Nephron progenitor cell (in vitro differentiated cells): ENCODE data around the gene ZNF664.

Experiments
- DNase-seq: peaks from one replicate; pipeline ENCODE4 v3.0.0; 2021
- H3K27ac Mint-ChIP-seq: 2 replicates; pipeline ENCODE4 v1.8.0; 2021; ENCODE audit warnings: mild to moderate bottlenecking, moderate library complexity, mixed read lengths
- H3K27me3 Mint-ChIP-seq: 2 replicates; pipeline ENCODE4 v1.8.0; 2021; ENCODE audit warnings: mild to moderate bottlenecking, low read depth, mixed read lengths; ENCODE audit not compliant: poor library complexity
- H3K36me3 Mint-ChIP-seq: 2 replicates; pipeline ENCODE4 v1.8.0; 2021; ENCODE audit warnings: low read depth, mixed read lengths
- H3K4me1 Mint-ChIP-seq: 2 replicates; pipeline ENCODE4 v1.8.0; 2021; ENCODE audit warnings: mixed read lengths
- H3K4me3 Mint-ChIP-seq: 2 replicates; pipeline ENCODE4 v1.8.0; 2021; ENCODE audit warnings: mild to moderate bottlenecking, moderate library complexity, mixed read lengths
- H3K9me3 Mint-ChIP-seq: 2 replicates; pipeline ENCODE4 v1.8.0; 2021; ENCODE audit warnings: mild to moderate bottlenecking, moderate library complexity, mixed read lengths
- TF ChIP-seq, protein P1 (sequence below): fragments of 200-600 bp; sonication (generic); IDR thresholded peaks from 2 replicates; pipeline ENCODE4 v1.5.0; 2021; ENCODE audit warnings: antibody characterized with exemption

Gene ZNF664

DNA sequence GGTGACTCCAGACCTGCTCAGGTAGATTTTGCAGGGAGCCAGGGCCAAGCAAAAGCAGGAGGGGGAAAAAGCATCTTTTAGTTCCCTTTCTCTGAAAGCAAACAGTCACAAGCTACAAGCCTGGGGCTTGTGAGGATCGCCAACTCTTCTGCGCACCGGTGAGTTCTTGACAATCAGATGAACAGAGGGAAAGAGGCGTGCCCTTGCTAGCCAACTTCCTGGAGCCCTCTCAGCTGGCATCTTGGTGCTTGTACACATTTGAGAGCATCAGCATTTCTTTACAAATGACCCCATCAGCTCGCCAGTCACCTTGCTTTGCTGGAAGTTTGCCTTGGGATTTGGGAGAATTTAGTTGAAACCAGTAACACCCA lies 55.5 kb downstream of the ZNF664 start:
- no peaks in the 10 kb centered on the region for H3K36me3 Mint-ChIP-seq
- no peak overlapping the region for H3K27ac Mint-ChIP-seq
- H3K4me1 Mint-ChIP-seq = peaks cover 14% of the 10 kb centered on the region
- H3K9me3 Mint-ChIP-seq = peaks cover 4% of the 10 kb centered on the region
- no peak for DNase-seq
- TF ChIP-seq, protein P1, sequence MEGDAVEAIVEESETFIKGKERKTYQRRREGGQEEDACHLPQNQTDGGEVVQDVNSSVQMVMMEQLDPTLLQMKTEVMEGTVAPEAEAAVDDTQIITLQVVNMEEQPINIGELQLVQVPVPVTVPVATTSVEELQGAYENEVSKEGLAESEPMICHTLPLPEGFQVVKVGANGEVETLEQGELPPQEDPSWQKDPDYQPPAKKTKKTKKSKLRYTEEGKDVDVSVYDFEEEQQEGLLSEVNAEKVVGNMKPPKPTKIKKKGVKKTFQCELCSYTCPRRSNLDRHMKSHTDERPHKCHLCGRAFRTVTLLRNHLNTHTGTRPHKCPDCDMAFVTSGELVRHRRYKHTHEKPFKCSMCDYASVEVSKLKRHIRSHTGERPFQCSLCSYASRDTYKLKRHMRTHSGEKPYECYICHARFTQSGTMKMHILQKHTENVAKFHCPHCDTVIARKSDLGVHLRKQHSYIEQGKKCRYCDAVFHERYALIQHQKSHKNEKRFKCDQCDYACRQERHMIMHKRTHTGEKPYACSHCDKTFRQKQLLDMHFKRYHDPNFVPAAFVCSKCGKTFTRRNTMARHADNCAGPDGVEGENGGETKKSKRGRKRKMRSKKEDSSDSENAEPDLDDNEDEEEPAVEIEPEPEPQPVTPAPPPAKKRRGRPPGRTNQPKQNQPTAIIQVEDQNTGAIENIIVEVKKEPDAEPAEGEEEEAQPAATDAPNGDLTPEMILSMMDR = no peak
- no peak overlapping the region for H3K4me3 Mint-ChIP-seq
- H3K27me3 Mint-ChIP-seq = peaks cover 3% of the 10 kb centered on the region

DNA sequence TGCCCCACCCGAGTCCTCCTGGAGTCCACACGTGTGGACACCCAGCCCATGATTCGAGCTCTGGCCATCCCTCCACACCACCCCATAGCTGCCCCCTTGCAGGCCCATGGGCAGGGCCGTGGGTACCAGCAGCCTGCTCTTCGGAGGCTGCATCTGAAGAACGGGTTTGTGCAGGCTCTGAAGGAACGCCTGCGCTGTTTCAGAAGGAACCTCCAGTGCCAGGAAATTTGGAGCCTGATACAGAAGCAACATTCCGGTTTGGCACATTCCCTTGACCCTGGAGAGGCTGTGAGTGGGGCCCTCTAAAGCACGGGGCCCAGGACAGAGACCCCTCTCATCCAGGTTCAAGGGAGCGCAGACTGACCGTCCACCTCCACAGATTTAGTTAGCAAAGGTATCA lies 57.0 kb downstream of the ZNF664 start:
- H3K36me3 Mint-ChIP-seq = no peaks in the 10 kb centered on the region
- H3K27me3 Mint-ChIP-seq = peaks cover 3% of the 10 kb centered on the region
- no peaks in the 10 kb centered on the region for H3K9me3 Mint-ChIP-seq
- DNase-seq = no peak
- peaks cover 28% of the 10 kb centered on the region for H3K4me1 Mint-ChIP-seq
- TF ChIP-seq, protein P1 = no peak
- H3K4me3 Mint-ChIP-seq = no peak overlapping the region
- H3K27ac Mint-ChIP-seq = no peak overlapping the region

DNA sequence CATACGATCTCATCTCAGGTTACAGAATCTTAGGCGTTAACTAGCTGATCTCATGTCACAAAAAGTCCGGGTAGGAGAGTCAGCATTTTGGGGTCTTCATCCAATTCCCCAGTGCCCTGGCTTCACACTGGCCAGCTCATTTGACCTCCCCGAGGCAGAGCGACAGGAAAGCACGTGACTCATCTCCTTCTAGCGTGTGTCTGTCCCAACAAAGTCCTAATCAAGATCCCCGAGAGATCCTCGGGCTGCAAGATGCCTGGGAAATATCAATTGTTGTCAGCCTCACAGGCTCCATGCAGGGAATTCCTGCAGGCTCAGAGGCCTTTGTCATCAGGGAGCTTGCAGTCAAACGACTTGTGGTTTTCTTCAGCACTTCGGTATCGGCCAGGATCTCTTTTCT lies 57.5 kb downstream of the ZNF664 start:
- H3K27me3 Mint-ChIP-seq = peaks cover 3% of the 10 kb centered on the region
- H3K4me3 Mint-ChIP-seq = no peak overlapping the region
- TF ChIP-seq, protein P1 = no peak
- H3K27ac Mint-ChIP-seq = no peak overlapping the region
- no peak for DNase-seq
- no peaks in the 10 kb centered on the region for H3K9me3 Mint-ChIP-seq
- H3K36me3 Mint-ChIP-seq = no peaks in the 10 kb centered on the region
- H3K4me1 Mint-ChIP-seq = peaks cover 31% of the 10 kb centered on the region

DNA sequence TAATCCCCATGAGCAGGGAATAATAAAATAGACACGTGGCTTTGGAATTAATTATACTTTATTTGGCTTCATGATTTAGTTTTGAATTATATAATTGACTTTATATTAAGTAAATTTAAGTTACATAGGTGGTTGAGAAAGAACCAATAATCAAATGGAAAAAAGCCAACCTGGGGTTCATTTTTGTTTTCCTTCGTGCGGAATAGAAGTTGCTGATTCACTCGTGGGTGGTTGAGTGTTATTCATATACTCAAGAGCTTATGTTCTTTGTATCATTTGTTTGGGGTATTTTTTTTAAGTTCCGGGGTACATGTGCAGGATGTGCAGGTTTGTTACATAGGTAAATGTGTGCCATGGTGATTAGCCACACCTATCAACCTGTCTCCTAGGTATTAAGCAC lies 58.0 kb downstream of the ZNF664 start:
- no peak overlapping the region for H3K4me3 Mint-ChIP-seq
- TF ChIP-seq, protein P1 = no peak
- no peaks in the 10 kb centered on the region for H3K36me3 Mint-ChIP-seq
- peaks cover 3% of the 10 kb centered on the region for H3K27me3 Mint-ChIP-seq
- H3K27ac Mint-ChIP-seq = no peak overlapping the region
- no peak for DNase-seq
- H3K9me3 Mint-ChIP-seq = no peaks in the 10 kb centered on the region
- peaks cover 32% of the 10 kb centered on the region for H3K4me1 Mint-ChIP-seq

DNA sequence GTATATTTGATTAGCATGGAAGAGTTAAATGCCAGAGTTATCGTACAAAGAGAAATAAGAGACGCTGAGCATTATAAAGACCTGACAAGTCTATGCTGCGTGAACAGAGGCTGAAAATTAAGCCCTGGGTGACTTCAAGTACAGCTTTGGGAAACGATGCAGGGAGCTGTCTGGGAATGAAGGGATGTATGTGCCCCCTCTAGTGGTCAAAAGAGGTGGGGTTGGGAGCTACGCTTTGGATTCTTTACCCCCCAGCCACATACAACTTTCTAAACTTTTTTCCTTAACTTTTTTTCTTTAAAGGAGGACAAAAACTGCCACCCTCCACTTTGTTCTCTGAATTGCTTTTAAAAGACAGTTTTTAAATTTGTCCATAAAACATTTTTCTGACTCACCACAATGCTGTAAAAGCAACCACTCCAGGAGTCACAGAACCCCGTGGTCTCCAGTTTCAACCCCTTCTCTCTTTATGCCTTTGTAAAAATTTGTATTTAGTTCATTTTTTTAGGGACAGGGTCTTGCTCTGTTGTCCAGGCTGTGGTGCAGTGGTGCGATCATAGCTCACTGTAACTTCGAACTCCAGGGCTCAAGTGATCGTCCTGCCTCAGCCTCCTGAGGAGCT lies 59.4 kb downstream of the ZNF664 start:
- peak; percentile 55 for DNase-seq
- no peak overlapping the region for H3K27ac Mint-ChIP-seq
- H3K27me3 Mint-ChIP-seq = peaks cover 5% of the 10 kb centered on the region
- H3K4me1 Mint-ChIP-seq = peaks cover 45% of the 10 kb centered on the region
- H3K36me3 Mint-ChIP-seq = no peaks in the 10 kb centered on the region
- H3K9me3 Mint-ChIP-seq = peaks cover 4% of the 10 kb centered on the region
- TF ChIP-seq, protein P1 = peak; percentile 83
- no peak overlapping the region for H3K4me3 Mint-ChIP-seq

DNA sequence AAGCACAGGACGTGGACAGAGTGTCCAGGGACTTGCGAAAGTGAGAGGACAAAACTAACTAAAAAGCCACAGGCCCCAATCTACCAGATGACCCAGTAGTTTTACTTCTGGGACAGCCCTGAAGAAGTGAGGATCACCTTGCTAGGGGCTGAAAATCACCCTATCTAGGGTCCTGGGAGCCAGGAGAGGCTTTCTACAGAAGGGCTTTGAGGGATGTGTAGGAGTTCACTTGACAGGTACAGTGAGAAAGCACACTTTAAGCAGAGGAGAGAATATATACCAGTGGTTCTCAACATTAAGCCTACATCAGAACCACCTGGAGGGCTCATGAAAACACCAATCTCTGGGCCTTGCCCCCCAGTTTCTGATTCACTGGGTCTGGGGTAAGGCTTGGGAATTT lies 60.8 kb downstream of the ZNF664 start:
- H3K4me3 Mint-ChIP-seq = no peak overlapping the region
- DNase-seq = no peak
- TF ChIP-seq, protein P1 = no peak
- no peaks in the 10 kb centered on the region for H3K36me3 Mint-ChIP-seq
- H3K9me3 Mint-ChIP-seq = peaks cover 5% of the 10 kb centered on the region
- H3K4me1 Mint-ChIP-seq = peaks cover 53% of the 10 kb centered on the region
- H3K27ac Mint-ChIP-seq = no peak overlapping the region
- H3K27me3 Mint-ChIP-seq = peaks cover 4% of the 10 kb centered on the region
